HG02870 (cell line): ENCODE data around the gene ARFIP1.

Source experiments
- ATAC-seq: cut with Tn5 transposase; IDR thresholded peaks from one replicate; pipeline ENCODE4 v1.9.1; 2021; ENCODE audit warnings: mild to moderate bottlenecking, moderate library complexity; ENCODE audit not compliant: unreplicated experiment

ARFIP1 gene

GRCh38 chr4:152784490-152785350 lies 5.0 kb downstream of the ARFIP1 start:
- no peak for ATAC-seq

DNA sequence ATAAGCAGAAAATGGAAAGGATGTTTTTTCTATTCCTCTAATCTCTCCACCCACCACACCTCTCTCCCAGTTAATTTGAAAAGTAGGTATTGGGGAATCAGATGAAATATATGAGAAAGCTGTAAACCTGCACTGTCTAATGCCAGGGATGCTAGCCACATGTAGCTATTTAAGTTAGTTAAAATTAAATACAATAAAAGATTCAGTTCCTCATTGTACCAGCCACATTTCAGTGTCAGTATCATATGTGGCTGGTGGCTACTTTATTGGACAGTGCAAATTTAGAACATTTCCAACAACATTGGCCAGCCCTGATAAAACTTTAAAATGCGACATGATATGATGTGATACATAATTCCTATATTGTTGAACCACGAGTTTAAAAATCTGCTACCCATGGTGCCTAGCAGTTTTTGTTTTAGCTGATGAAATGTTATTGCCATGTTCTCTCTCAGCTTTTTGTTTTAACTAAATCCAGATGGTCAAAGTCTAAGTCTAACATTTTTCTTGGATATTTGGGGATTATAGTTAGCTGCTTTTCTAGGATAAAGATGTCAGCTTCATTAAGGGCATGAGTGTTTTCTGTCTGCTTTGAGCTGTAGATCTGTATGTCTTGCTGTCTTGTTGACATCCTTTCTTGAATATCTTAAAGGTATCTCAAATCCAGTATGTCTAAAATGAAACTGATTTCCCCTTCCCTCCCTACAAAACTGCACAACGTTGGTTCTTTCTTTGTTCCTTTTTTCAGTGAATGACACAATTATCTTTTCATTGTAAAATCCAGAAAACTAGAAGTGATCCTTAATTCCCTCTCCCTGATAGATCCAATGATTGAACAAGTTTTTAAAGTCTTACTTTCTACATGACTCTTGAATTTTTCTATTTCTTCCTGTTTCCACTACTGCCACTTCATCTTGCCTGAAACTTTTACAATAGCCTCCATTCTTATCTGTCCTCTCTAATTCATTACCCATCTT lies 6.2 kb downstream of the ARFIP1 start:
- ATAC-seq: no peak

DNA sequence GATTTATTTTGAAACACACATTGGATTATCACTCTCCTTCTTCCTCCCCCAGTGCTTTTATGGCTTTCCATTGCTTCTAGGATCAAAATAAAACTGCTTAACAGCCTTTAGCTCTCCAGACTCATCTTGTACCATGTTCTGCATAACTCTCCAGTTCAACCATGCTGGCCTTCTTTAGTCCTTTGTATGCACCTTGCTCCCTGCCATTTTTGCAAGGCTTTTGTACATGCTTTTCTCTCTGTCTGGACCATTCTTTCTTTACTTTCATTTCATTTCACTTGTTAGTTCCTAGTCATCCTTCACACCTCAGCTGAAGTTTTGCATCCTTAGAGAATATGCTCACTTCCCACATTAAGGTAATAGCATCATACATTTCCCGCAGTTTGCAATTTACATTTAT lies 6.9 kb downstream of the ARFIP1 start:
- no peak for ATAC-seq

- no peak for ATAC-seq
These were observed 16.1 kb downstream of the ARFIP1 start for GRCh38 chr4:152795891-152796290.

GRCh38 chr4:152803541-152803940 lies 23.8 kb downstream of the ARFIP1 start:
- no peak for ATAC-seq

DNA sequence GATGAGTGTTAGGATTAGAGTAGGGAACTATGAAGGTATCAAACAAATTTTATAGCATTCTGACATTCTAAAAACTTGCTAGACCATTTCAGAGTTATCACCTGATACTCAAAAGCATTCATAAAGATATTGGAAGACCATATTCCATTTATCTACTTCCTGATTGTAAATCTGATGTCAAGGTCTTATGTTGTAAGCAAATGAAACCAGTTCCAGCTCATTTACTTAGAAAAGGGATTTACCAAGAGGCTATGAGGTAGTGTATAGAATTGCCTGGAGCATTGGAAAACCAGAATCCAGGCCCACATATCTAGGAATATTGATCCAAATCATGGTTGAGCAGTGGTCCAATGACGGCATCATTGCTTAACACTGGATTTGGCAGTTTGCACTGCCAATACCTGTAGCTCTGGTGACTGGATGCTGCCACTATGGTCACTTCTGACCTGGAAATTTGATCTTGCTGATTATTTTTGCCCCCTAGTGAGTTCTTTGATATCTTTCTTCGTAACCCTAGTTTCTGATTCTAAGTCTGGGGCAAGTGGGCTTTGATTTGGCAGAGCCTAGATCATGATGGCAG lies 25.4 kb downstream of the ARFIP1 start:
- ATAC-seq: no peak

- ATAC-seq: no peak
These were observed 26.1 kb downstream of the ARFIP1 start for GRCh38 chr4:152805818-152806217.

GRCh38 chr4:152806501-152807125 lies 26.9 kb downstream of the ARFIP1 start:
- ATAC-seq: no peak

- no peak for ATAC-seq
These were observed 27.6 kb downstream of the ARFIP1 start for GRCh38 chr4:152807294-152807829.

- ATAC-seq: no peak
These were observed 28.9 kb downstream of the ARFIP1 start for GRCh38 chr4:152808670-152809069.

DNA sequence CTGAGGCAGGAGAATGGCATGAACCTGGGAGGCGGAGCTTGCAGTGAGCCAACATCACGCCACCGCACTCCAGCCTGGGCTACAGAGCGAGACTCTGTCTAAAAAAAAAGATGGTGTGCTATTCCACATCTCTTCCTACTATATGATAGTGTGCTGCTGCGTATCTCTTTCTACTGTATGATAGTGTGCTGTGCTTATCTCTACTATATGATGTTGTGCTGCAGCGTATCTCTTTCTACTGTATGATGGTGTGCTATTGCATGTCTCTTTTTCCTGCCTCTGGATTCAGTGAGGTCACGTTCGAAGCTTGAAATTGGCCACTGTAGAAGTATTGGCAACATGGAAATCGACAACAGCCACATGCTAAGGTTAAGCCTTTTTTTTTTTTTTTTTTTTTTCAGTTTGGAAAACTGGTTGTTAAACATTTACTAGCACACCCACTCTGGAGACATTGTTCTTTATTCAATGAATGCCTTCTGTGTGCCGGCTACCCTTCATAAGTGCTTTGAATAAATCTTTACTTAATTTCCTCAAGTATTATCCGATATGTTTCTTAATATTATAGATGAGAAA lies 31.0 kb downstream of the ARFIP1 start:
- ATAC-seq: no peak

GRCh38 chr4:152815078-152815477 lies 35.3 kb downstream of the ARFIP1 start:
- no peak for ATAC-seq

GRCh38 chr4:152817331-152817730 lies 37.6 kb downstream of the ARFIP1 start:
- no peak for ATAC-seq

DNA sequence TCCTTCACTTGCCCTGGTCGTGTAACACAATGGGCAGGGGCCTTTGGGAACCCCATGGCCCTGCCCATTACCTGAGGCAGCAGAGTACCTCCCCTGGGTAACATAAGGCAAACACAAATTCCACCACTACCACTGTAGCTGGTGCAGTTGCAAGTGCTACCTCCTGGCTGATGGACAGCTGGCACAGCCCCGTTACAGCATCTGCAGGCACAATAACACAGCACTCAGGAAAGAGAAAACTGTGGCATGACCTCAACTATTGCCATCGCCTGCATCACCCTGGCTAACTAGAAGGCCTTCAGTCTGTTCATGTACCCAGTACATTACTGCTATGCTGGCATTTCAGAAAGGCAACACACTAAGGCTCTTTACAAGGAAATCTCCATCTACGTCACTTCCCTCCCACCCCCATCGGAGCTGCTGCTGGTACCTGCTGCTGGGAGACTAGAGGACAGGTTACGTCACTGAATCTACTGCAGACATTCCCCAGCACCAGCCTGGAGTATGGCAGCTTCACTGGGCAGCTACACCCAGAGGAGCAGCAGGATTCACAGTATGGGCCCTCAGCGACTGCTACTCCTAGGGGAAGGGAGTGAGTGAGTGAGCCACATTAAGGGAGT lies 39.4 kb downstream of the ARFIP1 start:
- ATAC-seq: no peak

GRCh38 chr4:152820073-152820472 lies 40.3 kb downstream of the ARFIP1 start:
- ATAC-seq: no peak

GRCh38 chr4:152822323-152822722 lies 42.6 kb downstream of the ARFIP1 start:
- no peak for ATAC-seq

DNA sequence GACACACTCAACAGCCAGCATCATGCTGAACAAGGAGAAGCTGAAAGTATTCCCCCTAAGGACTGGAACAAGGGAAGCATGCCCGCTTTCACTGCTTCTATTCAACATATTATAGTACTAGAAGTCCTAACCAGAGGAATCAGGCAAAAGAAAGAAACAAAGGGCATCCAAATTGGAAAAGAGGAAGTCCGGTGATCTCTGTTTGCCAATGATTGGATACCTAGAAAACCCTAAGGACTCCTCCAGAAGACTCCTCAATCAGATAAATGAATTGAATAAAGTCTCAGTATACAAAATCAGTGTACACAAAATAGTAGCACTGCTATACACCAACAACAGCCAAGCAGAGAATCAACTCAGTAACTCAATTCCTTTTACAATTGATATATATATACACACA lies 44.8 kb downstream of the ARFIP1 start:
- no peak for ATAC-seq

DNA sequence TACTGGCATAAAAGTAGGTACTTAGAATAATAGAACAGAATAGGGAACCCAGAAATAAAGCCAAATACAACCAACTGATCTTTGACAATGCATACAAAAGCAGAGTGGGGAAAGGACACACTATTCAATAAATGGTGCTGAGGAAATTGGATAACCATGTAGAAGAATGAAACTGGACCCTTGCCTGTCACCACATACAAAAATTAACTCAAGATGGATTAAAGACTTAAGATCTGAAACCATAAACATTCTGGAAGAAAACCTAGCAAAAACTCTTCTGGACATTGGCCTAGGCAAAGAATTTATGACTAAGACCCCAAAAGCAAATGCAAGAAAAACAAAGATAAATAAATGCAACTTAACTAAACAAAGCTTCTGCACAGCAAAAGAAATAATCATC lies 45.6 kb downstream of the ARFIP1 start:
- no peak for ATAC-seq

- no peak for ATAC-seq
These were observed 48.4 kb downstream of the ARFIP1 start for GRCh38 chr4:152828122-152828521.

GRCh38 chr4:152831416-152831815 lies 51.7 kb downstream of the ARFIP1 start:
- no peak for ATAC-seq
